SK-N-SH (cell line): ENCODE measurements around the gene PHLDB2. TPM values are rescaled to one million over a fixed set of nuclear protein-coding genes. Genes with fewer than 3 reads are reported as not detected.

Source experiments
- CTCF ChIA-PET: fragments of 300-600, 350-600 bp; formaldehyde crosslinking; extraction: SDS; loops from one replicate; lab custom pipeline; 2021; lab: Yijun Ruan, JAX
- POLR2A ChIA-PET: fragments of 350-600 bp; sonication (Branson Sonifier 250); formaldehyde crosslinking; extraction: SDS; loops from one replicate; lab custom pipeline; 2020; ENCODE audit warnings: antibody characterized with exemption, inconsistent platforms; lab: Yijun Ruan, JAX
- DNase-seq: peaks from one replicate; pipeline ENCODE4 v3.0.0; 2012
- H2AFZ ChIP-seq: fragments of 200-600 bp; sonication (generic); 2 replicates; pipeline ENCODE4 v1.8.1; 2016; ENCODE audit warnings: antibody characterized with exemption, mild to moderate bottlenecking, low read depth
- H3F3A ChIP-seq: fragments of 200-600 bp; sonication (generic); replicated peaks from 2 replicates; pipeline ENCODE3; 2016; ENCODE audit warnings: antibody characterized with exemption, mild to moderate bottlenecking; ENCODE audit not compliant: insufficient read depth
- H3K27ac ChIP-seq, 2 experiments: fragments of 200-500 bp in 1 of 2; fragments of 200-600 bp in 1 of 2; sonication (Bioruptor generic) in 1 of 2; sonication (generic), shearing (Covaris generic) in 1 of 2; 2 replicates each; pipeline versions ENCODE4 v1.5.1 to v1.6.1; 2014 to 2016; ENCODE audit warnings: low read depth in 2 of 2, inconsistent platforms in 1 of 2, low read length in 1 of 2, mild to moderate bottlenecking in 1 of 2, mixed read lengths in 1 of 2
- H3K27me3 ChIP-seq: fragments of 200-600 bp; sonication (generic), shearing (Covaris generic); 2 replicates; pipeline ENCODE4 v1.6.1; 2016; ENCODE audit warnings: mixed run types; ENCODE audit not compliant: insufficient read depth
- H3K36me3 ChIP-seq, 2 experiments: fragments of 200-500 bp in 1 of 2; fragments of 200-600 bp in 1 of 2; sonication (Bioruptor generic) in 1 of 2; sonication (generic) in 1 of 2; replicated peaks in 1 of 2; 2 replicates each; pipeline versions ENCODE3 to v1.5.1; 2014 to 2016; ENCODE audit warnings: low read length in 1 of 2, mild to moderate bottlenecking in 1 of 2; ENCODE audit not compliant: insufficient read depth in 2 of 2, control insufficient read depth in 1 of 2
- H3K4me1 ChIP-seq, 2 experiments: fragments of 200-500 bp in 1 of 2; fragments of 200-600 bp in 1 of 2; sonication (Bioruptor generic) in 1 of 2; sonication (generic), shearing (Covaris generic) in 1 of 2; 2 replicates each; pipeline versions ENCODE4 v1.5.1 to v1.6.1; 2014 to 2016; ENCODE audit warnings: low read depth in 1 of 2, low read length in 1 of 2, mixed run types in 1 of 2; ENCODE audit not compliant: insufficient read depth in 2 of 2, control insufficient read depth in 1 of 2
- H3K4me2 ChIP-seq: fragments of 200-600 bp; sonication (generic), shearing (Covaris generic); 2 replicates; pipeline ENCODE4 v1.6.1; 2017; ENCODE audit warnings: mixed run types
- H3K4me3 ChIP-seq, 2 experiments: fragments of 200-500 bp in 1 of 2; fragments of 200-600 bp in 1 of 2; sonication (Bioruptor generic) in 1 of 2; sonication (generic), shearing (Covaris generic) in 1 of 2; 2 replicates each; pipeline versions ENCODE4 v1.5.1 to v1.8.1; 2014 to 2016; ENCODE audit warnings: low read depth in 2 of 2, inconsistent platforms in 1 of 2, low read length in 1 of 2, mild to moderate bottlenecking in 1 of 2, mixed read lengths in 1 of 2, moderate library complexity in 1 of 2
- H3K79me2 ChIP-seq: fragments of 200-600 bp; sonication (generic); 2 replicates; pipeline ENCODE4 v1.8.1; 2017; ENCODE audit warnings: mild to moderate bottlenecking; ENCODE audit not compliant: insufficient read depth
- H3K9ac ChIP-seq: fragments of 200-600 bp; sonication (generic); 2 replicates; pipeline ENCODE4 v1.6.1; 2017; ENCODE audit warnings: mixed run types
- H3K9me2 ChIP-seq: fragments of 200-600 bp; sonication (generic); 2 replicates; pipeline ENCODE4 v1.6.1; 2017; ENCODE audit warnings: mixed run types
- H3K9me3 ChIP-seq: fragments of 200-600 bp; sonication (generic); 2 replicates; pipeline ENCODE4 v1.6.1; 2017; ENCODE audit warnings: mixed run types, mild to moderate bottlenecking, moderate library complexity
- H4K20me1 ChIP-seq: fragments of 200-600 bp; sonication (generic); 2 replicates; pipeline ENCODE4 v1.6.1; 2017; ENCODE audit warnings: mild to moderate bottlenecking, mixed run types; ENCODE audit not compliant: insufficient read depth
- CHD2 ChIP-seq: fragments of 150-350 bp; IDR thresholded peaks from 2 replicates; pipeline ENCODE4 v1.6.1; 2018; ENCODE audit warnings: low read length; ENCODE audit not compliant: partially characterized antibody
- EP300 ChIP-seq, 2 experiments: IDR thresholded peaks; 2 replicates each; pipeline versions ENCODE4 v1.4.0 to v1.6.1; 2012; ENCODE audit warnings: borderline replicate concordance in 1 of 2, low read depth in 1 of 2, low read length in 1 of 2
- FOSL2 ChIP-seq: IDR thresholded peaks from 2 replicates; pipeline ENCODE4 v1.4.0; 2012; ENCODE audit warnings: low read depth, mild to moderate bottlenecking, moderate library complexity, borderline replicate concordance
- FOXJ3 ChIP-seq: sonication (generic); formaldehyde crosslinking; IDR thresholded peaks from 2 replicates; pipeline ENCODE4 v1.5.1; 2020; ENCODE audit warnings: mild to moderate bottlenecking, missing genetic modification reagents
- GABPA ChIP-seq: IDR thresholded peaks from 2 replicates; pipeline ENCODE4 v1.4.0; 2012; ENCODE audit warnings: low read depth, mild to moderate bottlenecking
- GATA2 ChIP-seq: sonication (generic); formaldehyde crosslinking; IDR thresholded peaks from 2 replicates; pipeline ENCODE4 v1.5.0; 2020; ENCODE audit warnings: mild to moderate bottlenecking, missing genetic modification reagents
- JUND ChIP-seq: IDR thresholded peaks from 2 replicates; pipeline ENCODE4 v1.4.0; 2012
- MEF2A ChIP-seq: IDR thresholded peaks from 2 replicates; pipeline ENCODE4 v1.4.0; 2012; ENCODE audit warnings: low read depth, borderline replicate concordance
- MXI1 ChIP-seq: IDR thresholded peaks from 2 replicates; pipeline ENCODE4 v1.6.1; 2012; ENCODE audit warnings: mild to moderate bottlenecking, low read depth, low read length, improper control_type of control experiment
- NFIC ChIP-seq: IDR thresholded peaks from 2 replicates; pipeline ENCODE4 v1.4.0; 2012; ENCODE audit warnings: borderline replicate concordance
- RCOR1 ChIP-seq: fragments of 150-350 bp; IDR thresholded peaks from 2 replicates; pipeline ENCODE4 v1.6.1; 2017; ENCODE audit warnings: antibody characterized with exemption, low read length
- RXRA ChIP-seq: IDR thresholded peaks from 2 replicates; pipeline ENCODE4 v1.4.0; 2012; ENCODE audit warnings: low read depth, mild to moderate bottlenecking, borderline replicate concordance
- SIN3A ChIP-seq: IDR thresholded peaks from 2 replicates; pipeline ENCODE4 v1.6.1; 2012; ENCODE audit warnings: low read depth, mild to moderate bottlenecking, low read length, moderate library complexity, borderline replicate concordance
- SMC3 ChIP-seq: IDR thresholded peaks from 2 replicates; pipeline ENCODE4 v1.6.1; 2012; ENCODE audit warnings: low read depth, low read length, improper control_type of control experiment
- TCF12 ChIP-seq: IDR thresholded peaks from 2 replicates; pipeline ENCODE4 v1.4.0; 2012
- YY1 ChIP-seq: IDR thresholded peaks from 2 replicates; pipeline ENCODE4 v1.4.0; 2012; ENCODE audit warnings: low read depth, mild to moderate bottlenecking
- WGBS: methylation state at CpG from one replicate; pipeline ENCODE4 v1.1.6; 2017; ENCODE audit warnings: low lambda C conversion rate; 5-methylcytosine and 5-hydroxymethylcytosine counted together
- polyA plus RNA-seq, 3 experiments: library from polyadenylated mRNA; depleted of rRNA; stranded (reverse); fragments of >200 nt; gene quantifications; 2 replicates each; pipeline ENCODE4 v1.2.3, GENCODE V29; 2012
- TF ChIP-seq, protein P1 (sequence below): fragments of 150-350 bp; IDR thresholded peaks from 2 replicates; pipeline ENCODE4 v1.6.1; 2017; ENCODE audit warnings: antibody characterized with exemption, low read length, low read depth, borderline replicate concordance
- TF ChIP-seq, protein P2 (sequence below): IDR thresholded peaks from 2 replicates; pipeline ENCODE4 v1.4.0; 2012; ENCODE audit warnings: low read depth, borderline replicate concordance

Gene PHLDB2
- polyA plus RNA-seq, 1 of the 3 experiments (the other 2 are of a cell fraction) = 18.0 TPM

DNA sequence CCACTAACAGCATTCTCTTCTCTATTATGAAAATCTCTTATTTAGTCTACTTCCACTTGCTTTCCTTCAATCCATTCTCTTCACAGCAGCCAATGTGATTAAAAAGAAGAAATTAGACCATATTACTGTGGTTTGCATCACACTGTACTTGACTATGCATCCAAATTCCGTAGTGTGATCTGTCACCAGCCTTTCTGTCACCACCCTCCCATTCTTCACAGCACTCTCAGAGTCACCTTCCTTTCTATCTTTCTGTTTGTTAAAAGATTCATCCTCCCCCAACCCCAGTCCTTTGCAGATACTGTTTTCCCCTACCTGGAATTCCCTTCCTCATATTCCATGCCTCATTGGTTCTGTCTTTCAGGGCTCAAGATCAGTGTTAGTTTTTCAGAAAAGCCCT, 64.7 kb downstream of the PHLDB2 start:
- POLR2A ChIA-PET = no interaction called here
- TF ChIP-seq YY1 = no peak
- no peak for TF ChIP-seq FOSL2
- no peak for TF ChIP-seq CHD2
- TF ChIP-seq GABPA = no peak
- no peak for TF ChIP-seq MXI1
- TF ChIP-seq, all 33 proteins: peak for 0
- H3K27me3 ChIP-seq = no peaks in the 10 kb centered on the region
- CTCF ChIA-PET = no interaction called here
- peaks cover 81% of the 10 kb centered on the region for H3K79me2 ChIP-seq
- H3K9me2 ChIP-seq = no peaks in the 10 kb centered on the region
- no peak overlapping the region for H3K4me3 ChIP-seq
- WGBS = 63% methylated on average over 1 of the region's 1 CpG
- H3K4me2 ChIP-seq = no peak overlapping the region
- DNase-seq = no peak
- H3K4me1 ChIP-seq = peaks cover 0 to 14% of the 10 kb centered on the region in 2 experiments; a peak in 1 of 4 replicates
- H4K20me1 ChIP-seq = no peaks in the 10 kb centered on the region
- no peaks in the 10 kb centered on the region for H3K9me3 ChIP-seq
- H3K9ac ChIP-seq = no peak overlapping the region
- H3K36me3 ChIP-seq = peaks cover 44 to 60% of the 10 kb centered on the region in 2 experiments
- H3F3A ChIP-seq = no peaks in the 10 kb centered on the region
- no peak overlapping the region for H2AFZ ChIP-seq
- H3K27ac ChIP-seq = no peak overlapping the region

GRCh38 chr3:111924283-111924682, 65.2 kb downstream of the PHLDB2 start:
- POLR2A ChIA-PET = no interaction called here
- H3K79me2 ChIP-seq = peaks cover 81% of the 10 kb centered on the region
- WGBS = 86% methylated on average over 5 of the region's 6 CpGs
- H3K4me2 ChIP-seq = no peak overlapping the region
- peaks cover 39 to 57% of the 10 kb centered on the region in 2 experiments for H3K36me3 ChIP-seq
- no peaks in the 10 kb centered on the region for H3K9me3 ChIP-seq
- H3F3A ChIP-seq = no peaks in the 10 kb centered on the region
- no peaks in the 10 kb centered on the region for H3K9me2 ChIP-seq
- peaks cover 0 to 14% of the 10 kb centered on the region in 2 experiments; a peak in 1 of 4 replicates for H3K4me1 ChIP-seq
- DNase-seq = no peak
- H2AFZ ChIP-seq = no peak overlapping the region
- H3K9ac ChIP-seq = no peak overlapping the region
- H3K27ac ChIP-seq = no peak overlapping the region
- no peaks in the 10 kb centered on the region for H3K27me3 ChIP-seq
- no peak overlapping the region for H3K4me3 ChIP-seq
- TF ChIP-seq FOSL2 (no peak), JUND (no peak), NFIC (no peak), MXI1 (no peak), EP300 (IDR thresholded peaks at IDR 0.05; ENCODE audit: borderline replicate concordance in 1 of 2, low read depth in 1 of 2, low read length in 1 of 2) (no peak), SIN3A (no peak), RCOR1 (no peak), GABPA (no peak), SMC3 (no peak), TCF12 (no peak), RXRA (no peak), GATA2 (no peak), FOXJ3 (CRISPR knock-in tag) (no peak), YY1 (no peak), MEF2A (no peak)
- TF ChIP-seq, protein P1, sequence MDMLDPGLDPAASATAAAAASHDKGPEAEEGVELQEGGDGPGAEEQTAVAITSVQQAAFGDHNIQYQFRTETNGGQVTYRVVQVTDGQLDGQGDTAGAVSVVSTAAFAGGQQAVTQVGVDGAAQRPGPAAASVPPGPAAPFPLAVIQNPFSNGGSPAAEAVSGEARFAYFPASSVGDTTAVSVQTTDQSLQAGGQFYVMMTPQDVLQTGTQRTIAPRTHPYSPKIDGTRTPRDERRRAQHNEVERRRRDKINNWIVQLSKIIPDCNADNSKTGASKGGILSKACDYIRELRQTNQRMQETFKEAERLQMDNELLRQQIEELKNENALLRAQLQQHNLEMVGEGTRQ = no peak
- TF ChIP-seq, protein P2, sequence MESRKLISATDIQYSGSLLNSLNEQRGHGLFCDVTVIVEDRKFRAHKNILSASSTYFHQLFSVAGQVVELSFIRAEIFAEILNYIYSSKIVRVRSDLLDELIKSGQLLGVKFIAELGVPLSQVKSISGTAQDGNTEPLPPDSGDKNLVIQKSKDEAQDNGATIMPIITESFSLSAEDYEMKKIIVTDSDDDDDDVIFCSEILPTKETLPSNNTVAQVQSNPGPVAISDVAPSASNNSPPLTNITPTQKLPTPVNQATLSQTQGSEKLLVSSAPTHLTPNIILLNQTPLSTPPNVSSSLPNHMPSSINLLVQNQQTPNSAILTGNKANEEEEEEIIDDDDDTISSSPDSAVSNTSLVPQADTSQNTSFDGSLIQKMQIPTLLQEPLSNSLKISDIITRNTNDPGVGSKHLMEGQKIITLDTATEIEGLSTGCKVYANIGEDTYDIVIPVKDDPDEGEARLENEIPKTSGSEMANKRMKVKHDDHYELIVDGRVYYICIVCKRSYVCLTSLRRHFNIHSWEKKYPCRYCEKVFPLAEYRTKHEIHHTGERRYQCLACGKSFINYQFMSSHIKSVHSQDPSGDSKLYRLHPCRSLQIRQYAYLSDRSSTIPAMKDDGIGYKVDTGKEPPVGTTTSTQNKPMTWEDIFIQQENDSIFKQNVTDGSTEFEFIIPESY = no peak
- TF ChIP-seq, all 33 proteins: peak for 0
- no peaks in the 10 kb centered on the region for H4K20me1 ChIP-seq
- CTCF ChIA-PET = no interaction called here
